HEK293 (cell line): Measurements from ENCODE around the gene SEC22A.

ENCODE experiments used
- CTCF ChIA-PET: fragments of 350-600 bp; formaldehyde crosslinking; extraction: SDS; loops from one replicate; lab custom pipeline; 2021; ENCODE audit warnings: antibody characterized with exemption; lab: Yijun Ruan, JAX
- POLR2A ChIA-PET: fragments of 300-600 bp; formaldehyde crosslinking; extraction: SDS; loops from one replicate; lab custom pipeline; 2020; ENCODE audit warnings: antibody characterized with exemption, inconsistent platforms; lab: Yijun Ruan, JAX
- H3K27ac ChIP-seq: fragments of 200-500 bp; sonication (Bioruptor generic); 2 replicates; pipeline ENCODE4 v1.5.1; 2014; ENCODE audit warnings: low read depth, low read length, control low read depth, inconsistent platforms; ENCODE audit errors: extremely low read depth
- H3K36me3 ChIP-seq, 2 experiments: fragments of 200-500 bp in 1 of 2; sonication (Bioruptor generic) in 1 of 2; 1 replicate in 1 of 2; 2 replicates in 1 of 2; pipeline ENCODE4 v1.5.1; 2014 to 2017; ENCODE audit warnings: inconsistent platforms in 2 of 2, low read length in 2 of 2; ENCODE audit not compliant: control insufficient read depth in 2 of 2, insufficient read depth in 1 of 2
- H3K4me1 ChIP-seq: fragments of 200-500 bp; sonication (Bioruptor generic); 2 replicates; pipeline ENCODE4 v1.5.1; 2014; ENCODE audit warnings: mild to moderate bottlenecking, low read length, inconsistent platforms; ENCODE audit not compliant: control insufficient read depth, insufficient read depth
- H3K4me3 ChIP-seq: 2 replicates; pipeline ENCODE4 v1.5.1; 2011; ENCODE audit warnings: low read depth, mild to moderate bottlenecking, control low read depth, low read length, moderate library complexity
- H3K9me3 ChIP-seq: fragments of 200-500 bp; sonication (Bioruptor generic); 2 replicates; pipeline ENCODE4 v1.5.1; 2014; ENCODE audit warnings: low read depth, low read length, inconsistent platforms; ENCODE audit not compliant: control insufficient read depth, insufficient read depth
- GLI4 ChIP-seq: fragments of 450-650 bp; formaldehyde crosslinking; IDR thresholded peaks from 2 replicates; pipeline ENCODE4 v1.5.1; 2016; ENCODE audit warnings: missing biosample characterization, missing genetic modification characterization
- HOXD13 ChIP-seq: sonication (generic); formaldehyde crosslinking; IDR thresholded peaks from 2 replicates; pipeline ENCODE4 v1.8.0; 2022; ENCODE audit warnings: missing genetic modification reagents, borderline replicate concordance
- OVOL3 ChIP-seq: fragments of 450-650 bp; formaldehyde crosslinking; IDR thresholded peaks from 2 replicates; pipeline ENCODE4 v1.5.1; 2016; ENCODE audit warnings: missing biosample characterization, missing genetic modification characterization
- PRDM10 ChIP-seq: fragments of 450-650 bp; formaldehyde crosslinking; IDR thresholded peaks from 2 replicates; pipeline ENCODE4 v1.5.1; 2016; ENCODE audit warnings: missing biosample characterization, missing genetic modification characterization
- ZBTB21 ChIP-seq: fragments of 450-650 bp; formaldehyde crosslinking; IDR thresholded peaks from 2 replicates; pipeline ENCODE4 v1.5.1; 2017; ENCODE audit warnings: missing biosample characterization, missing genetic modification characterization
- ZBTB49 ChIP-seq: fragments of 450-650 bp; formaldehyde crosslinking; IDR thresholded peaks from 2 replicates; pipeline ENCODE4 v1.5.1; 2016; ENCODE audit warnings: missing biosample characterization, missing genetic modification characterization, low read depth
- ZFP3 ChIP-seq: fragments of 450-650 bp; formaldehyde crosslinking; IDR thresholded peaks from 2 replicates; pipeline ENCODE4 v1.5.1; 2016; ENCODE audit warnings: low read depth, missing biosample characterization, missing genetic modification characterization
- ZNF202 ChIP-seq: fragments of 450-650 bp; formaldehyde crosslinking; IDR thresholded peaks from 2 replicates; pipeline ENCODE4 v1.5.1; 2016; ENCODE audit warnings: missing biosample characterization, missing genetic modification characterization, borderline replicate concordance
- ZNF354C ChIP-seq: fragments of 450-650 bp; formaldehyde crosslinking; IDR thresholded peaks from 2 replicates; pipeline ENCODE4 v1.5.1; 2016; ENCODE audit warnings: missing biosample characterization, missing genetic modification characterization, low read depth, borderline replicate concordance
- ZNF426 ChIP-seq: fragments of 450-650 bp; formaldehyde crosslinking; IDR thresholded peaks from 2 replicates; pipeline ENCODE4 v1.5.1; 2017; ENCODE audit warnings: missing biosample characterization, missing genetic modification characterization, mild to moderate bottlenecking, inconsistent platforms, moderate library complexity
- ZNF473 ChIP-seq: fragments of 450-650 bp; formaldehyde crosslinking; IDR thresholded peaks from 2 replicates; pipeline ENCODE4 v1.5.1; 2017; ENCODE audit warnings: missing biosample characterization, missing genetic modification characterization
- ZNF555 ChIP-seq: fragments of 450-650 bp; formaldehyde crosslinking; conservative IDR thresholded peaks from 2 replicates; pipeline ENCODE4 v1.5.1; 2017; ENCODE audit warnings: missing biosample characterization, mild to moderate bottlenecking, missing genetic modification characterization, inconsistent platforms
- ZNF660 ChIP-seq: fragments of 450-650 bp; IDR thresholded peaks from 2 replicates; pipeline ENCODE4 v1.5.1; 2018; ENCODE audit warnings: missing biosample characterization, mild to moderate bottlenecking, missing genetic modification characterization
- ZNF664 ChIP-seq: fragments of 450-650 bp; formaldehyde crosslinking; IDR thresholded peaks from 2 replicates; pipeline ENCODE4 v1.5.1; 2016; ENCODE audit warnings: missing biosample characterization, missing genetic modification characterization
- ZNF701 ChIP-seq: fragments of 450-650 bp; formaldehyde crosslinking; IDR thresholded peaks from 2 replicates; pipeline ENCODE4 v1.5.1; 2016; ENCODE audit warnings: missing biosample characterization, missing genetic modification characterization
- TF ChIP-seq, protein P1 (sequence below): fragments of 450-650 bp; formaldehyde crosslinking; IDR thresholded peaks from 2 replicates; pipeline ENCODE4 v1.5.1; 2016; ENCODE audit warnings: missing biosample characterization, missing genetic modification characterization
- TF ChIP-seq, protein P2 (sequence below): fragments of 450-650 bp; formaldehyde crosslinking; IDR thresholded peaks from 2 replicates; pipeline ENCODE4 v1.5.1; 2016; ENCODE audit warnings: missing biosample characterization, missing genetic modification characterization

The SEC22A gene

GRCh38 chr3:123312331-123313265 is 110.9 kb downstream of the SEC22A start:
- H3K27ac ChIP-seq, result no peak overlapping the region
- TF ChIP-seq ZNF660 (tag by site-specific recombination) (no peak), ZNF473 (no peak), HOXD13 (CRISPR knock-in tag) (no peak), ZFP3 (no peak), ZNF701 (no peak), PRDM10 (tag by site-specific recombination) (no peak), ZBTB49 (tag by site-specific recombination) (no peak), OVOL3 (tag by site-specific recombination) (no peak), ZNF354C (tag by site-specific recombination) (no peak), ZNF664 (no peak), GLI4 (tag by site-specific recombination) (no peak), ZNF202 (tag by site-specific recombination) (no peak), ZNF426 (tag by site-specific recombination) (no peak), ZBTB21 (tag by site-specific recombination) (no peak), ZNF555 (tag by site-specific recombination) (no peak)
- TF ChIP-seq, protein P1, sequence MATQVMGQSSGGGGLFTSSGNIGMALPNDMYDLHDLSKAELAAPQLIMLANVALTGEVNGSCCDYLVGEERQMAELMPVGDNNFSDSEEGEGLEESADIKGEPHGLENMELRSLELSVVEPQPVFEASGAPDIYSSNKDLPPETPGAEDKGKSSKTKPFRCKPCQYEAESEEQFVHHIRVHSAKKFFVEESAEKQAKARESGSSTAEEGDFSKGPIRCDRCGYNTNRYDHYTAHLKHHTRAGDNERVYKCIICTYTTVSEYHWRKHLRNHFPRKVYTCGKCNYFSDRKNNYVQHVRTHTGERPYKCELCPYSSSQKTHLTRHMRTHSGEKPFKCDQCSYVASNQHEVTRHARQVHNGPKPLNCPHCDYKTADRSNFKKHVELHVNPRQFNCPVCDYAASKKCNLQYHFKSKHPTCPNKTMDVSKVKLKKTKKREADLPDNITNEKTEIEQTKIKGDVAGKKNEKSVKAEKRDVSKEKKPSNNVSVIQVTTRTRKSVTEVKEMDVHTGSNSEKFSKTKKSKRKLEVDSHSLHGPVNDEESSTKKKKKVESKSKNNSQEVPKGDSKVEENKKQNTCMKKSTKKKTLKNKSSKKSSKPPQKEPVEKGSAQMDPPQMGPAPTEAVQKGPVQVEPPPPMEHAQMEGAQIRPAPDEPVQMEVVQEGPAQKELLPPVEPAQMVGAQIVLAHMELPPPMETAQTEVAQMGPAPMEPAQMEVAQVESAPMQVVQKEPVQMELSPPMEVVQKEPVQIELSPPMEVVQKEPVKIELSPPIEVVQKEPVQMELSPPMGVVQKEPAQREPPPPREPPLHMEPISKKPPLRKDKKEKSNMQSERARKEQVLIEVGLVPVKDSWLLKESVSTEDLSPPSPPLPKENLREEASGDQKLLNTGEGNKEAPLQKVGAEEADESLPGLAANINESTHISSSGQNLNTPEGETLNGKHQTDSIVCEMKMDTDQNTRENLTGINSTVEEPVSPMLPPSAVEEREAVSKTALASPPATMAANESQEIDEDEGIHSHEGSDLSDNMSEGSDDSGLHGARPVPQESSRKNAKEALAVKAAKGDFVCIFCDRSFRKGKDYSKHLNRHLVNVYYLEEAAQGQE (tag by site-specific recombination), result no peak
- TF ChIP-seq, protein P2, sequence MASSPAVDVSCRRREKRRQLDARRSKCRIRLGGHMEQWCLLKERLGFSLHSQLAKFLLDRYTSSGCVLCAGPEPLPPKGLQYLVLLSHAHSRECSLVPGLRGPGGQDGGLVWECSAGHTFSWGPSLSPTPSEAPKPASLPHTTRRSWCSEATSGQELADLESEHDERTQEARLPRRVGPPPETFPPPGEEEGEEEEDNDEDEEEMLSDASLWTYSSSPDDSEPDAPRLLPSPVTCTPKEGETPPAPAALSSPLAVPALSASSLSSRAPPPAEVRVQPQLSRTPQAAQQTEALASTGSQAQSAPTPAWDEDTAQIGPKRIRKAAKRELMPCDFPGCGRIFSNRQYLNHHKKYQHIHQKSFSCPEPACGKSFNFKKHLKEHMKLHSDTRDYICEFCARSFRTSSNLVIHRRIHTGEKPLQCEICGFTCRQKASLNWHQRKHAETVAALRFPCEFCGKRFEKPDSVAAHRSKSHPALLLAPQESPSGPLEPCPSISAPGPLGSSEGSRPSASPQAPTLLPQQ, result no peak
- CTCF ChIA-PET, result no interaction called here
- H3K9me3 ChIP-seq, result no peaks in the 10 kb centered on the region
- no peak overlapping the region for H3K4me3 ChIP-seq
- H3K36me3 ChIP-seq, result no peaks in the 10 kb centered on the region
- POLR2A ChIA-PET, result no interaction called here
- no peaks in the 10 kb centered on the region for H3K4me1 ChIP-seq
